NCI-H82 treated with DMSO at 0.1 percent for 48 hours (cell line): ENCODE results near the gene PRKAB1.

Experiments used
- DNase-seq: peaks from one replicate; lab custom pipeline; 2025; ENCODE audit not compliant: unreplicated experiment; lab: John Stamatoyannopoulos, UW

Gene PRKAB1

GRCh38 chr12:119660076-119660475 lies 7.9 kb upstream of the PRKAB1 start:
- no peak for DNase-seq

- DNase-seq = no peak
These were observed 6.1 kb upstream of the PRKAB1 start for GRCh38 chr12:119661882-119662281.

GRCh38 chr12:119664642-119665041 lies 3.3 kb upstream of the PRKAB1 start:
- no peak for DNase-seq

- no peak for DNase-seq
These were observed 2.6 kb upstream of the PRKAB1 start for GRCh38 chr12:119665164-119665929.

GRCh38 chr12:119666226-119666795 lies 1.6 kb upstream of the PRKAB1 start:
- no peak for DNase-seq

GRCh38 chr12:119666900-119667576 lies 895 bp upstream of the PRKAB1 start:
- no peak for DNase-seq

- no peak for DNase-seq
These were observed 450 bp downstream of the PRKAB1 start for GRCh38 chr12:119668324-119668841.

- DNase-seq = no peak
These were observed 2.0 kb downstream of the PRKAB1 start for GRCh38 chr12:119669744-119670472.

- DNase-seq = no peak
These were observed 3.1 kb downstream of the PRKAB1 start for GRCh38 chr12:119671070-119671469.

- DNase-seq = no peak
These were observed 4.3 kb downstream of the PRKAB1 start for GRCh38 chr12:119672194-119672593.

GRCh38 chr12:119673634-119674033 lies 5.7 kb downstream of the PRKAB1 start:
- DNase-seq = no peak

GRCh38 chr12:119674560-119674959 lies 6.6 kb downstream of the PRKAB1 start:
- no peak for DNase-seq

GRCh38 chr12:119676022-119676421 lies 8.1 kb downstream of the PRKAB1 start:
- no peak for DNase-seq

GRCh38 chr12:119676573-119676972 lies 8.6 kb downstream of the PRKAB1 start:
- no peak for DNase-seq

GRCh38 chr12:119678459-119678858 lies 10.5 kb downstream of the PRKAB1 start:
- no peak for DNase-seq

- no peak for DNase-seq
These were observed 11.1 kb downstream of the PRKAB1 start for GRCh38 chr12:119679081-119679480.

GRCh38 chr12:119679490-119679889 lies 11.6 kb downstream of the PRKAB1 start:
- no peak for DNase-seq

GRCh38 chr12:119681111-119681510 lies 13.2 kb downstream of the PRKAB1 start:
- DNase-seq = no peak

GRCh38 chr12:119681728-119682638 lies 14.1 kb downstream of the PRKAB1 start:
- DNase-seq = no peak

- DNase-seq = no peak
These were observed 14.8 kb downstream of the PRKAB1 start for GRCh38 chr12:119682639-119683252.
